H9 (cell line): ENCODE results near the gene FNDC3A. TPM values are rescaled to one million over a fixed set of nuclear protein-coding genes. Genes with fewer than 3 reads are reported as not detected.

Experiments used
- DNase-seq: peaks from one replicate; pipeline ENCODE4 v3.0.0-alpha.2; 2017
- H2AFZ ChIP-seq: one replicate; pipeline ENCODE4 v1.6.1; 2013; ENCODE audit warnings: mild to moderate bottlenecking, low read length, control low read depth, moderate library complexity
- H2AK5ac ChIP-seq: 2 replicates; pipeline ENCODE4 v1.6.1; 2013; ENCODE audit warnings: low read length, control low read depth, mixed read lengths; ENCODE audit not compliant: insufficient read length
- H2BK120ac ChIP-seq: one replicate; pipeline ENCODE4 v1.6.1; 2013; ENCODE audit warnings: low read depth, mild to moderate bottlenecking, low read length, control low read depth, inconsistent platforms; ENCODE audit not compliant: poor library complexity, severe bottlenecking
- H2BK12ac ChIP-seq: 2 replicates; pipeline ENCODE4 v1.6.1; 2013; ENCODE audit warnings: low read length, control low read depth, mixed read lengths, low read depth; ENCODE audit not compliant: insufficient read length
- H2BK15ac ChIP-seq: 2 replicates; pipeline ENCODE4 v1.6.1; 2013; ENCODE audit warnings: low read depth, low read length, control low read depth
- H2BK20ac ChIP-seq: one replicate; pipeline ENCODE4 v1.6.1; 2013; ENCODE audit warnings: low read depth, mild to moderate bottlenecking, low read length, control low read depth, inconsistent platforms; ENCODE audit not compliant: poor library complexity, severe bottlenecking
- H2BK5ac ChIP-seq: 2 replicates; pipeline ENCODE4 v1.6.1; 2013; ENCODE audit warnings: low read length, control low read depth, mixed read lengths; ENCODE audit not compliant: insufficient read length
- H3K14ac ChIP-seq: 2 replicates; pipeline ENCODE4 v1.6.1; 2013; ENCODE audit warnings: low read length, control low read depth; ENCODE audit not compliant: insufficient read depth
- H3K18ac ChIP-seq: 2 replicates; pipeline ENCODE4 v1.6.1; 2013; ENCODE audit warnings: low read depth, mild to moderate bottlenecking, mixed read lengths, low read length, control low read depth; ENCODE audit not compliant: insufficient read length
- H3K23ac ChIP-seq: 2 replicates; pipeline ENCODE4 v1.6.1; 2013; ENCODE audit warnings: low read length, control low read depth, mixed read lengths, low read depth; ENCODE audit not compliant: insufficient read length
- H3K23me2 ChIP-seq: 2 replicates; pipeline ENCODE4 v1.6.1; 2013; ENCODE audit warnings: low read depth, mild to moderate bottlenecking, mixed read lengths, low read length, control low read depth; ENCODE audit not compliant: insufficient read length, poor library complexity, severe bottlenecking
- H3K27ac ChIP-seq: 2 replicates; pipeline ENCODE4 v1.5.1; 2013; ENCODE audit warnings: low read length, control low read depth, mixed read lengths, low read depth; ENCODE audit not compliant: insufficient read length
- H3K27me3 ChIP-seq: 2 replicates; pipeline ENCODE4 v1.6.1; 2013; ENCODE audit warnings: low read length, control low read depth, inconsistent platforms; ENCODE audit not compliant: insufficient read depth
- H3K4ac ChIP-seq: 2 replicates; pipeline ENCODE4 v1.6.1; 2013; ENCODE audit warnings: low read depth, mild to moderate bottlenecking, control low read depth, inconsistent platforms, low read length, moderate library complexity
- H3K4me1 ChIP-seq: 2 replicates; pipeline ENCODE4 v1.6.1; 2013; ENCODE audit warnings: low read length, control low read depth, inconsistent platforms; ENCODE audit not compliant: insufficient read depth
- H3K4me2 ChIP-seq: 2 replicates; pipeline ENCODE4 v1.6.1; 2013; ENCODE audit warnings: low read length, control low read depth, mixed read lengths; ENCODE audit not compliant: insufficient read length, insufficient read depth
- H3K56ac ChIP-seq: 2 replicates; pipeline ENCODE4 v1.6.1; 2013; ENCODE audit warnings: low read depth, mild to moderate bottlenecking, mixed read lengths, low read length, control low read depth; ENCODE audit not compliant: insufficient read length
- H3K79me1 ChIP-seq: 2 replicates; pipeline ENCODE4 v1.6.1; 2013; ENCODE audit warnings: low read depth, mild to moderate bottlenecking, moderate library complexity, low read length, control low read depth, inconsistent platforms; ENCODE audit not compliant: insufficient read depth, poor library complexity, severe bottlenecking
- H3K79me2 ChIP-seq: 2 replicates; pipeline ENCODE4 v1.6.1; 2013; ENCODE audit warnings: low read length, control low read depth, inconsistent platforms; ENCODE audit not compliant: insufficient read depth
- H3K9ac ChIP-seq: 2 replicates; pipeline ENCODE4 v1.6.1; 2013; ENCODE audit warnings: low read length, control low read depth, mixed read lengths; ENCODE audit not compliant: insufficient read length; ENCODE audit errors: extremely low read depth
- H3K9me3 ChIP-seq: one replicate; pipeline ENCODE4 v1.6.1; 2013; ENCODE audit warnings: low read depth, low read length, inconsistent platforms; ENCODE audit not compliant: control insufficient read depth
- H3T11ph ChIP-seq: one replicate; pipeline ENCODE4 v1.6.1; 2013; ENCODE audit warnings: mild to moderate bottlenecking, low read length, control low read depth, inconsistent platforms
- H4K20me1 ChIP-seq: one replicate; pipeline ENCODE4 v1.6.1; 2013; ENCODE audit not compliant: control insufficient read depth, insufficient read length, insufficient read depth
- H4K5ac ChIP-seq: 2 replicates; pipeline ENCODE4 v1.6.1; 2013; ENCODE audit warnings: low read depth, mild to moderate bottlenecking, mixed read lengths, low read length, control low read depth; ENCODE audit not compliant: insufficient read length
- H4K8ac ChIP-seq: replicated peaks from 2 replicates; pipeline ENCODE4 v1.6.1; 2013; ENCODE audit warnings: low read length, control low read depth, mixed read lengths, low read depth; ENCODE audit not compliant: insufficient read length
- H4K91ac ChIP-seq: 2 replicates; pipeline ENCODE4 v1.6.1; 2013; ENCODE audit warnings: low read depth, mild to moderate bottlenecking, moderate library complexity, mixed read lengths, low read length, control low read depth; ENCODE audit not compliant: insufficient read length
- H3K27ac Mint-ChIP-seq, 3 experiments: 2 replicates in 2 of 3; 3 replicates in 1 of 3; pipeline ENCODE4 v1.8.0; 2020 to 2021; ENCODE audit warnings: mixed read lengths in 3 of 3, mild to moderate bottlenecking in 1 of 3, moderate library complexity in 1 of 3
- H3K27me3 Mint-ChIP-seq: 2 replicates; pipeline ENCODE4 v1.8.0; 2021; ENCODE audit warnings: low read depth, mild to moderate bottlenecking, moderate library complexity, mixed read lengths
- H3K36me3 Mint-ChIP-seq, 3 experiments: 2 replicates in 2 of 3; 3 replicates in 1 of 3; pipeline ENCODE4 v1.8.0; 2020 to 2021; ENCODE audit warnings: low read depth in 3 of 3, mixed read lengths in 3 of 3; ENCODE audit not compliant: insufficient read depth in 1 of 3
- H3K4me1 Mint-ChIP-seq, 2 experiments: 2 replicates each; pipeline ENCODE4 v1.8.0; 2020; ENCODE audit warnings: mixed read lengths in 2 of 2
- H3K4me3 Mint-ChIP-seq, 2 experiments: 2 replicates in 1 of 2; 3 replicates in 1 of 2; pipeline ENCODE4 v1.8.0; 2020 to 2021; ENCODE audit warnings: mild to moderate bottlenecking in 2 of 2, mixed read lengths in 2 of 2, moderate library complexity in 1 of 2
- H3K9me3 Mint-ChIP-seq, 2 experiments: 2 replicates in 1 of 2; 3 replicates in 1 of 2; pipeline ENCODE4 v1.8.0; 2020; ENCODE audit warnings: mild to moderate bottlenecking in 2 of 2, mixed read lengths in 2 of 2, moderate library complexity in 1 of 2
- WGBS: extraction: QIAGEN DNeasy Blood & Tissue Kit; methylation state at CpG from one replicate; pipeline ENCODE4 v1.1.7; 2013; ENCODE audit warnings: missing lambda C conversion rate, low lambda C conversion rate, mixed read lengths; ENCODE audit not compliant: insufficient read length; ENCODE audit errors: extremely low coverage; 5-methylcytosine and 5-hydroxymethylcytosine counted together
- total RNA-seq: library from RNA; stranded (reverse); gene quantifications from 2 replicates; pipeline ENCODE4 v1.2.1, GENCODE V29; 2021
- TF ChIP-seq, protein P1 (sequence below): fragments of 200-600 bp; sonication (generic); conservative IDR thresholded peaks from 3 replicates; pipeline ENCODE4 v1.8.0; 2021; ENCODE audit warnings: antibody characterized with exemption, mild to moderate bottlenecking

FNDC3A gene
- total RNA-seq, 1 experiment from 2014 or later: 27.4 TPM

DNA sequence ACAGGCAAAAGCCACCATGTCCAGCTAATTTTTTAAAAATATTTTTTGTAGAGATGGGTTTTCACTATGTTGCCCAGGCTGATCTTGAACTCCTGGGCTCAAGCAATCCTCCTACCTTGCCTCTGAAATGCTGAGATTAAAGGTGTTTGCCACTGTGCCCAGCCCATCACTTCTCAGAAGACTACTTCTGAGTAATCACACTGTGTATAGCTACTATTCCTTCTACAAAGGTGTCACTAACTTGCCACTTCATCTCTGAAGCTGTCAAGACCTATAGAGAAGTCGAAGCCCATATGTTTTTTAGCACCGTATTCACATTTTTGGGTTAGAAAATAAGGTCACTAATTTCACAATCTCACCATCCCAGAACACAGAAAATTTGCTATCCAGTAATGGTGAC is 36.0 kb upstream of the FNDC3A start:
- H4K20me1 ChIP-seq: no peaks in the 10 kb centered on the region
- H3K18ac ChIP-seq: no peak overlapping the region
- no peak overlapping the region for H2BK15ac ChIP-seq
- H3K23me2 ChIP-seq: no peaks in the 10 kb centered on the region
- no peak overlapping the region for H3K27ac ChIP-seq
- no peak overlapping the region for H2AK5ac ChIP-seq
- no peak overlapping the region for H3K27ac Mint-ChIP-seq
- no peak overlapping the region for H3T11ph ChIP-seq
- DNase-seq: no peak
- no peak overlapping the region for H3K23ac ChIP-seq
- no peaks in the 10 kb centered on the region for H3K27me3 Mint-ChIP-seq
- H3K9me3 Mint-ChIP-seq: no peaks in the 10 kb centered on the region; a peak in 1 of 5 replicates
- H3K9me3 ChIP-seq: no peaks in the 10 kb centered on the region
- H3K36me3 Mint-ChIP-seq: no peaks in the 10 kb centered on the region
- H3K4me2 ChIP-seq: no peak overlapping the region
- H3K4me1 ChIP-seq: no peaks in the 10 kb centered on the region
- H2BK5ac ChIP-seq: no peak overlapping the region
- H3K79me2 ChIP-seq: no peaks in the 10 kb centered on the region
- H3K79me1 ChIP-seq: no peaks in the 10 kb centered on the region
- no peak overlapping the region for H2BK12ac ChIP-seq
- H2BK120ac ChIP-seq: no peak overlapping the region
- H3K4ac ChIP-seq: no peak overlapping the region
- H3K14ac ChIP-seq: no peak overlapping the region
- H4K91ac ChIP-seq: no peak overlapping the region
- no peak overlapping the region for H3K56ac ChIP-seq
- H3K4me1 Mint-ChIP-seq: peaks cover 0 to under 1% of the 10 kb centered on the region in 2 experiments; a peak in 1 of 4 replicates
- H3K9ac ChIP-seq: no peak overlapping the region
- H2BK20ac ChIP-seq: no peak overlapping the region
- H2AFZ ChIP-seq: no peak overlapping the region
- TF ChIP-seq, protein P1, sequence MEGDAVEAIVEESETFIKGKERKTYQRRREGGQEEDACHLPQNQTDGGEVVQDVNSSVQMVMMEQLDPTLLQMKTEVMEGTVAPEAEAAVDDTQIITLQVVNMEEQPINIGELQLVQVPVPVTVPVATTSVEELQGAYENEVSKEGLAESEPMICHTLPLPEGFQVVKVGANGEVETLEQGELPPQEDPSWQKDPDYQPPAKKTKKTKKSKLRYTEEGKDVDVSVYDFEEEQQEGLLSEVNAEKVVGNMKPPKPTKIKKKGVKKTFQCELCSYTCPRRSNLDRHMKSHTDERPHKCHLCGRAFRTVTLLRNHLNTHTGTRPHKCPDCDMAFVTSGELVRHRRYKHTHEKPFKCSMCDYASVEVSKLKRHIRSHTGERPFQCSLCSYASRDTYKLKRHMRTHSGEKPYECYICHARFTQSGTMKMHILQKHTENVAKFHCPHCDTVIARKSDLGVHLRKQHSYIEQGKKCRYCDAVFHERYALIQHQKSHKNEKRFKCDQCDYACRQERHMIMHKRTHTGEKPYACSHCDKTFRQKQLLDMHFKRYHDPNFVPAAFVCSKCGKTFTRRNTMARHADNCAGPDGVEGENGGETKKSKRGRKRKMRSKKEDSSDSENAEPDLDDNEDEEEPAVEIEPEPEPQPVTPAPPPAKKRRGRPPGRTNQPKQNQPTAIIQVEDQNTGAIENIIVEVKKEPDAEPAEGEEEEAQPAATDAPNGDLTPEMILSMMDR: no peak
- no CpG with 5 or more reads among the region's 2 CpGs for WGBS
- H3K4me3 Mint-ChIP-seq: no peak overlapping the region
- no peaks in the 10 kb centered on the region for H3K27me3 ChIP-seq
- H4K5ac ChIP-seq: no peak overlapping the region
- H4K8ac ChIP-seq: no peak overlapping the region
